ENCODE results near the gene TLE5. TPM values are rescaled to one million over a fixed set of nuclear protein-coding genes. Genes with fewer than 3 reads are reported as not detected.

Gene TLE5
- total RNA-seq, 3 donors from 2014 or later = 329 to 407 (median 397) TPM

- DNase-seq (ENCODE audit: low spot score in 2 of 2) = no peak
- H3K9me3 ChIP-seq = no peaks in the 10 kb centered on the region
- H3K4me3 ChIP-seq = peak overlapping the region in 2 of 3 donors; percentile 22 to 50
- intact Hi-C loops (cut with DNase I; ENCODE audit: low total_unique reads) = no loop called here
- TF ChIP-seq CTCF (IDR thresholded peaks at IDR 0.05) (no peak), POLR2A (IDR thresholded peaks at IDR 0.05) (no peak), POLR2AphosphoS5 (IDR thresholded peaks at IDR 0.05) (no peak)
- peak overlapping the region; percentile 29 to 80 for H3K27ac ChIP-seq
- H3K36me3 ChIP-seq = no peaks in the 10 kb centered on the region
- H3K27me3 ChIP-seq = no peaks in the 10 kb centered on the region
- peaks cover 0 to 4% of the 10 kb centered on the region in 2 donors for H3K4me1 ChIP-seq
These were observed 20.3 kb downstream of the TLE5 start for GRCh38 chr19:3041761-3042620.

- TF ChIP-seq CTCF (IDR thresholded peaks at IDR 0.05) (no peak), POLR2A (IDR thresholded peaks at IDR 0.05) (no peak), POLR2AphosphoS5 (IDR thresholded peaks at IDR 0.05) (no peak)
- Histone ChIP-seq H3K27me3 (no peaks in the 10 kb centered on the region), H3K9me3 (no peaks in the 10 kb centered on the region), H3K4me1 (peaks cover 3 to 8% of the 10 kb centered on the region in 2 donors), H3K4me3 (no peak overlapping the region), H3K36me3 (no peaks in the 10 kb centered on the region), H3K27ac (peak overlapping the region in 1 of 2 donors; percentile 80)
- no peak for DNase-seq (ENCODE audit: low spot score in 2 of 2)
- intact Hi-C loops (cut with DNase I; ENCODE audit: low total_unique reads) = no loop called here
These were observed 21.0 kb downstream of the TLE5 start for GRCh38 chr19:3041327-3041726.

- TF ChIP-seq POLR2AphosphoS5 (IDR thresholded peaks at IDR 0.05) (no peak), POLR2A (IDR thresholded peaks at IDR 0.05) (no peak), CTCF (IDR thresholded peaks at IDR 0.05) (no peak)
- Histone ChIP-seq H3K4me3 (no peak overlapping the region), H3K36me3 (no peaks in the 10 kb centered on the region), H3K9me3 (no peaks in the 10 kb centered on the region), H3K27ac (no peak overlapping the region), H3K27me3 (no peaks in the 10 kb centered on the region), H3K4me1 (peaks cover 6 to 8% of the 10 kb centered on the region in 2 donors)
- no peak for DNase-seq (ENCODE audit: low spot score in 2 of 2)
- intact Hi-C loops (cut with DNase I; ENCODE audit: low total_unique reads) = no loop called here
These were observed 22.6 kb downstream of the TLE5 start for GRCh38 chr19:3039641-3040077.

- DNase-seq (ENCODE audit: low spot score in 2 of 2) = no peak
- intact Hi-C loops (cut with DNase I; ENCODE audit: low total_unique reads) = no loop called here
These were observed 23.2 kb downstream of the TLE5 start for GRCh38 chr19:3039125-3039524.

More at GRCh38 chr19:3039125-3039524, 23.2 kb downstream of the TLE5 start:
- Histone ChIP-seq H3K9me3 (no peaks in the 10 kb centered on the region), H3K36me3 (no peaks in the 10 kb centered on the region), H3K4me3 (no peak overlapping the region), H3K4me1 (peaks cover 8 to 11% of the 10 kb centered on the region in 2 donors), H3K27ac (no peak overlapping the region), H3K27me3 (no peaks in the 10 kb centered on the region)
- TF ChIP-seq POLR2AphosphoS5 (IDR thresholded peaks at IDR 0.05) (no peak), POLR2A (IDR thresholded peaks at IDR 0.05) (no peak), CTCF (IDR thresholded peaks at IDR 0.05) (no peak)
